Adrenal gland (tissue), 12 donors: ENCODE results near the gene DDX31. TPM values are rescaled to one million over a fixed set of nuclear protein-coding genes. Genes with fewer than 3 reads are reported as not detected.

Experiments
- DNase-seq, 7 donors: peaks; one replicate each; pipeline ENCODE4 v3.0.0-alpha.2; 2019 to 2020
- H3K27ac ChIP-seq, 5 donors: fragments of 200-600 bp; sonication (generic) in 4 of 5; 1 replicate in 3 of 5; 2 replicates in 2 of 5; pipeline versions ENCODE4 v1.5.1 to v1.8.0; 2016 to 2020; ENCODE audit warnings: mild to moderate bottlenecking in 1 of 5
- H3K27me3 ChIP-seq: fragments of 200-600 bp; 2 replicates; pipeline ENCODE4 v1.8.0; 2021
- H3K36me3 ChIP-seq, 2 donors: fragments of 200-600 bp; replicated peaks in 1 of 2; 1 replicate in 1 of 2; 2 replicates in 1 of 2; pipeline versions ENCODE4 v1.5.1 to v1.8.0; 2018 to 2022
- H3K4me1 ChIP-seq, 2 donors: fragments of 200-600 bp; replicated peaks in 1 of 2; 1 replicate in 1 of 2; 2 replicates in 1 of 2; pipeline versions ENCODE4 v1.5.1 to v1.8.0; 2018 to 2021
- H3K4me3 ChIP-seq, 4 donors: fragments of 200-600 bp; sonication (generic) in 3 of 4; one replicate each; pipeline ENCODE4 v1.5.1; 2016 to 2018
- H3K9me3 ChIP-seq, 3 donors: fragments of 200-600 bp; sonication (generic) in 1 of 3; replicated peaks in 1 of 3; 1 replicate in 2 of 3; 2 replicates in 1 of 3; pipeline versions ENCODE4 v1.5.1 to v1.8.0; 2016 to 2021
- POLR2A ChIP-seq, 2 donors: fragments of 450-650 bp; IDR thresholded peaks; one replicate each; pipeline ENCODE4 v1.6.1; 2017; ENCODE audit warnings: antibody characterized with exemption in 2 of 2, mild to moderate bottlenecking in 2 of 2, moderate library complexity in 1 of 2
- WGBS, 4 donors: extraction: QIAGEN DNeasy Blood & Tissue Kit in 2 of 4; methylation state at CpG; one replicate each; pipeline versions ENCODE4 v1.1.5 to v1.1.7; 2013 to 2017; 5-methylcytosine and 5-hydroxymethylcytosine counted together
- intact Hi-C, 2 donors: fragments of 100-400 bp; cut with DNase I; formaldehyde crosslinking; loops; one replicate each; pipeline versions ENCODE4 v1.14.1 to v1.15.0; 2022 to 2023
- polyA plus RNA-seq, 3 donors: library from polyadenylated mRNA; stranded (reverse); fragments of 200-250 nt in 2 of 3; fragments of 350-450 nt in 1 of 3; fragmentation: Illumina TruSeq in 1 of 3; extraction: RNeasy Lipid Tissue Mini Kit (QIAGEN cat#74804) in 1 of 3; gene quantifications; one replicate each; pipeline ENCODE4 v1.2.3, GENCODE V29; 2013 to 2014
- total RNA-seq, 9 donors: library from RNA; depleted of rRNA in 4 of 9; stranded (reverse); fragments of >200 nt in 4 of 9; fragments of 120-200 nt in 1 of 9; fragmentation: NEBNext Ultra II Directional in 1 of 9; extraction: Animal tissue kit (Norgen Biotek cat#: 25700) in 1 of 9; gene quantifications; one replicate each; pipeline versions ENCODE4 v1.1.0 to v1.2.4, GENCODE V29; 2013 to 2023
- TF ChIP-seq, protein P1 (sequence below), 6 experiments: fragments of 450-650 bp in 4 of 6; fragments of 200-600 bp in 2 of 6; sonication (generic) in 1 of 6; IDR thresholded peaks; 1 replicate in 5 of 6; 2 replicates in 1 of 6; pipeline versions ENCODE4 v1.5.1 to v1.8.0; 2016 to 2021; ENCODE audit warnings: antibody characterized with exemption in 6 of 6, mild to moderate bottlenecking in 2 of 6, moderate library complexity in 1 of 6
- donor health status: healthy with polysubstance abuse.
- donor health status: Bipolar disorder and iron deficiency.
- donor health status: DM: yes; HTN: yes; CAD: no.
- donor health status: DM: no; HTN: no; CAD: no.
- donor health status: DM: no; HTN: no; CAD: no.
- donor health status: DM: yes; HTN: yes; CAD: no.

The DDX31 gene
- total and polyA plus RNA-seq, 12 donors, result 7.4 to 13.8 (median 9.7) TPM

- 63 to 71% (median 66%) methylated on average over 20 to 21 of the region's 21 CpGs for WGBS, 4 donors
- H3K4me1 ChIP-seq, result no peaks in the 10 kb centered on the region
- DNase-seq, result no peak
- H3K4me3 ChIP-seq, result no peak overlapping the region
- H3K36me3 ChIP-seq, result no peaks in the 10 kb centered on the region
- no peaks in the 10 kb centered on the region for H3K27me3 ChIP-seq
- H3K9me3 ChIP-seq, result no peaks in the 10 kb centered on the region
- TF ChIP-seq, protein P1, sequence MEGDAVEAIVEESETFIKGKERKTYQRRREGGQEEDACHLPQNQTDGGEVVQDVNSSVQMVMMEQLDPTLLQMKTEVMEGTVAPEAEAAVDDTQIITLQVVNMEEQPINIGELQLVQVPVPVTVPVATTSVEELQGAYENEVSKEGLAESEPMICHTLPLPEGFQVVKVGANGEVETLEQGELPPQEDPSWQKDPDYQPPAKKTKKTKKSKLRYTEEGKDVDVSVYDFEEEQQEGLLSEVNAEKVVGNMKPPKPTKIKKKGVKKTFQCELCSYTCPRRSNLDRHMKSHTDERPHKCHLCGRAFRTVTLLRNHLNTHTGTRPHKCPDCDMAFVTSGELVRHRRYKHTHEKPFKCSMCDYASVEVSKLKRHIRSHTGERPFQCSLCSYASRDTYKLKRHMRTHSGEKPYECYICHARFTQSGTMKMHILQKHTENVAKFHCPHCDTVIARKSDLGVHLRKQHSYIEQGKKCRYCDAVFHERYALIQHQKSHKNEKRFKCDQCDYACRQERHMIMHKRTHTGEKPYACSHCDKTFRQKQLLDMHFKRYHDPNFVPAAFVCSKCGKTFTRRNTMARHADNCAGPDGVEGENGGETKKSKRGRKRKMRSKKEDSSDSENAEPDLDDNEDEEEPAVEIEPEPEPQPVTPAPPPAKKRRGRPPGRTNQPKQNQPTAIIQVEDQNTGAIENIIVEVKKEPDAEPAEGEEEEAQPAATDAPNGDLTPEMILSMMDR (IDR thresholded peaks at IDR 0.05), result no peak
- no peak for TF ChIP-seq POLR2A (IDR thresholded peaks at IDR 0.05)
- no peak overlapping the region for H3K27ac ChIP-seq
- intact Hi-C loops, result no loop called here
These were observed 121.6 kb downstream of the DDX31 start for GRCh38 chr9:132547976-132548730.

DNA sequence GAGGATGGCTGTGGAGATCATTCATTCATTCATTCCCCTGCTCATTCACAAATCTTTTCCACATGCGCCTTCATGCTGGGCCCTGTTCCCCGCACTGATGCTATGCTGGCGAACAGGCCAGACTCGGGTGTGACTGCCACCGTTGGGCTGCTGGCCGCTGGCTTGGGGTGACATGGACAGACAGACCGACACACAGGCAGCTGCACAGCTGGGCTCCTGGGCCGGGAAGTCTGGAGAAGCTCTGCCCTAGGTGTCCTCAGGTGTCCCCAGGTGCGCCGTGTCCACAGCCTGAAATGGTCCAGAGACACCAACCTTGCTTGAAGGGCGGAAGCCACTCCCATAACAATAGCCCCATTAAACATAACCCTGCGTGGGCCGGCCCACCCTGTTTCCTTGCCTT lies 122.3 kb downstream of the DDX31 start:
- H3K27me3 ChIP-seq, result no peaks in the 10 kb centered on the region
- TF ChIP-seq, protein P1 (IDR thresholded peaks at IDR 0.05), result no peak
- no peak for TF ChIP-seq POLR2A (IDR thresholded peaks at IDR 0.05)
- 86 to 95% (median 95%) methylated on average over 5 to 13 of the region's 13 CpGs for WGBS, 4 donors
- no peaks in the 10 kb centered on the region for H3K9me3 ChIP-seq
- H3K4me3 ChIP-seq, result no peak overlapping the region
- DNase-seq, result no peak
- no peaks in the 10 kb centered on the region for H3K36me3 ChIP-seq
- H3K27ac ChIP-seq, result no peak overlapping the region
- H3K4me1 ChIP-seq, result no peaks in the 10 kb centered on the region
- intact Hi-C loops, result no loop called here

DNA sequence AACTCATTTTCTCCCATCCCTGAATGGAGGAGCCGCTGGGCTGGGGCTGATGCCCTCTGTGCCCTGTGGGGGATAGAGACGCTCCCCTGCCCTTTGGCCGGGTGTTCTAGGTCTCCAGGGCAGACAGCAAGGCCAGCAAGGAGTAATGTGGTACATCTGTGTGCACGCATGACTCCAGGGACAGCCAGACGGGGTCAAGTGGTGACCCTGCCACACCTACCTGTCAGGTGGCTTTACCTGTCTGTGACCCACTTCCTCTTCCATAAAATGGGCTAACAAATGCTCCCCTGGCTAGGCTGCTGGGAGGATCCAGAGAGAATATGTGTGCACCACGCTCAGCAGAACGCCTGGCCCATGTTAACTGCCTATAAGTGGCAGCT lies 122.7 kb downstream of the DDX31 start:
- no peak for DNase-seq
- Histone ChIP-seq H3K36me3 (no peaks in the 10 kb centered on the region), H3K27me3 (no peaks in the 10 kb centered on the region), H3K4me1 (no peaks in the 10 kb centered on the region), H3K4me3 (no peak overlapping the region), H3K9me3 (no peaks in the 10 kb centered on the region), H3K27ac (no peak overlapping the region)
- 76 to 94% (median 79%) methylated on average over 2 to 7 of the region's 7 CpGs for WGBS, 4 donors
- intact Hi-C loops, result no loop called here
- TF ChIP-seq, protein P1 (IDR thresholded peaks at IDR 0.05), result no peak
- TF ChIP-seq POLR2A (IDR thresholded peaks at IDR 0.05), result no peak

GRCh38 chr9:132546148-132547051 lies 123.4 kb downstream of the DDX31 start:
- TF ChIP-seq, protein P1 (IDR thresholded peaks at IDR 0.05), result peak in 4 of 6 experiments; percentile 7 to 25 (median 13)
- TF ChIP-seq POLR2A (IDR thresholded peaks at IDR 0.05), result no peak
- Histone ChIP-seq H3K27ac (no peak overlapping the region), H3K4me1 (no peaks in the 10 kb centered on the region), H3K9me3 (no peaks in the 10 kb centered on the region), H3K27me3 (no peaks in the 10 kb centered on the region), H3K36me3 (no peaks in the 10 kb centered on the region), H3K4me3 (peak overlapping the region in 1 of 4 donors; percentile 41)
- intact Hi-C loops, result no loop called here
- peak in 4 of 7 donors; percentile 19 to 62 (median 27) for DNase-seq
- WGBS, 4 donors, result 5 to 15% (median 10%) methylated on average over 23 to 27 of the region's 27 CpGs
